ENCODE data around the gene CPNE5.

CPNE5 gene

DNA sequence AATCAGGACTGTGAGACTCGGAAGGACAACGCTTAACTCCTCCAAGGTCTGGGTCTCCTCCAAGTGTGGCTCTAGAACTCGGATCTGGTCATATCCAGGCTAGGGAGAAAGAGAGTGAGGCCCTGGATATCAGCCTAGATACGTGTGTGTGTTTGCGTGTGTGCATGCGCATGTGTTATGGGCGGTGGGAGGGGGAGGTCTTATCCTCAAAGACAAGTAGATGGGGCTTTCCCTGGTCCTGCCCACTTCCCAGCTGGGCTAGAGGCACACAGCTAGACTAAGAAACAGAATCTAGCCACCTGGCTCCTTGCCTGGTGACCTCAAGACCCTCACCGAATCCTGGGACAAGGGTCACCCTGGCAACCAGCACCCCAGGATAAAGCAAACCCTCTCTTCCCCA is 13.2 kb downstream of the CPNE5 start:
- Histone ChIP-seq H3K79me1 (ENCODE audit: low read length) (peaks cover 23% of the 10 kb centered on the region), H3K27ac (ENCODE audit: low read depth, low read length) (no peak overlapping the region), H3K18ac (ENCODE audit: low read length) (no peak overlapping the region), H4K12ac (ENCODE audit: low read depth, low read length) (no peak overlapping the region), H3K4me2 (ENCODE audit: low read length) (no peak overlapping the region), H3K4me3 (ENCODE audit: low read depth, low read length) (no peak overlapping the region), H2AK5ac (ENCODE audit: low read length) (no peak overlapping the region), H2AFZ (ENCODE audit: insufficient read depth, low read length, poor library complexity) (no peak overlapping the region), H3K9me3 (ENCODE audit: insufficient read depth, low read depth, low read length) (peaks cover 7% of the 10 kb centered on the region), H4K91ac (ENCODE audit: low read depth, low read length) (no peak overlapping the region), H4K8ac (ENCODE audit: low read depth, low read length) (no peak overlapping the region), H3K4me1 (ENCODE audit: control insufficient read depth in 1 of 2, insufficient read depth in 2 of 2, low read length in 2 of 2) (peaks cover 47 to 56% of the 10 kb centered on the region in 2 experiments), H2BK120ac (ENCODE audit: insufficient read depth, low read length, poor library complexity) (no peak overlapping the region), H2BK12ac (ENCODE audit: low read length) (peak overlapping the region; percentile 19), H3K23ac (ENCODE audit: low read length) (no peak overlapping the region), H3K14ac (ENCODE audit: low read length) (no peak overlapping the region), H3K36me3 (ENCODE audit: control insufficient read depth in 1 of 2, insufficient read depth in 2 of 2, low read length in 2 of 2) (no peaks in the 10 kb centered on the region), H3K4ac (ENCODE audit: low read depth, low read length) (no peak overlapping the region), H2BK5ac (ENCODE audit: low read depth, low read length, poor library complexity) (no peak overlapping the region), H3K27me3 (ENCODE audit: insufficient read depth, low read length) (no peaks in the 10 kb centered on the region), H3K9ac (ENCODE audit: low read length) (no peak overlapping the region), H3K79me2 (ENCODE audit: control insufficient read depth, insufficient read depth, low read length, poor library complexity) (peaks cover 1% of the 10 kb centered on the region)
- DNase-seq, result no peak
- WGBS (ENCODE audit: extremely low coverage, insufficient coverage, insufficient read length), result no CpG with 5 or more reads among the region's 8 CpGs

DNA sequence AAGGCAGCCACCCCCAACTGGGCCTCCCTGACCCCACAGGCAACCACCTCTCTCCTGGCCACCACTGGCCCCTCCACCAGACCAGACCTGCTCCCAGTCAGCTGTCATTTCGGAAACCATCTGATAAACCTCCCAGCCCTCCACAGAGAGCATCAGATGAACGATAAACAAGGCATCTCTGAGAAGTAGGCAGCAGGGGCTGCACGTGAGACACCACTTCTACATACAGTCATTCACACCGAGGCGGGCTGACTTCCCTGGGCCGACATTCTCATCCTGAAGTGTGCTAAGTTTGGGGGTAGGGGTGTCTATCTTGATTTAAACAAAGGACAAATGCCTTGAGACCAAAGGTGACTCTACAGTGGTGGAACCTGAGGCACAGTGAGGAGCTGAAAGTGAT is 13.8 kb downstream of the CPNE5 start:
- Histone ChIP-seq H3K23ac (ENCODE audit: low read length) (no peak overlapping the region), H3K9ac (ENCODE audit: low read length) (no peak overlapping the region), H4K12ac (ENCODE audit: low read depth, low read length) (no peak overlapping the region), H2AK5ac (ENCODE audit: low read length) (no peak overlapping the region), H3K9me3 (ENCODE audit: insufficient read depth, low read depth, low read length) (peaks cover 7% of the 10 kb centered on the region), H2BK5ac (ENCODE audit: low read depth, low read length, poor library complexity) (no peak overlapping the region), H3K4me3 (ENCODE audit: low read depth, low read length) (no peak overlapping the region), H3K79me1 (ENCODE audit: low read length) (peaks cover 23% of the 10 kb centered on the region), H3K4ac (ENCODE audit: low read depth, low read length) (no peak overlapping the region), H4K91ac (ENCODE audit: low read depth, low read length) (no peak overlapping the region), H3K36me3 (ENCODE audit: control insufficient read depth in 1 of 2, insufficient read depth in 2 of 2, low read length in 2 of 2) (no peaks in the 10 kb centered on the region), H2BK12ac (ENCODE audit: low read length) (peak overlapping the region; percentile 44), H2BK120ac (ENCODE audit: insufficient read depth, low read length, poor library complexity) (no peak overlapping the region), H3K4me1 (ENCODE audit: control insufficient read depth in 1 of 2, insufficient read depth in 2 of 2, low read length in 2 of 2) (peaks cover 47 to 60% of the 10 kb centered on the region in 2 experiments), H3K4me2 (ENCODE audit: low read length) (no peak overlapping the region), H2AFZ (ENCODE audit: insufficient read depth, low read length, poor library complexity) (no peak overlapping the region), H3K79me2 (ENCODE audit: control insufficient read depth, insufficient read depth, low read length, poor library complexity) (peaks cover 1% of the 10 kb centered on the region), H3K27ac (ENCODE audit: low read depth, low read length) (no peak overlapping the region), H3K14ac (ENCODE audit: low read length) (no peak overlapping the region), H3K27me3 (ENCODE audit: insufficient read depth, low read length) (no peaks in the 10 kb centered on the region), H4K8ac (ENCODE audit: low read depth, low read length) (peak overlapping the region; percentile 4), H3K18ac (ENCODE audit: low read length) (no peak overlapping the region)
- no peak for DNase-seq
- no CpG with 5 or more reads among the region's 6 CpGs for WGBS (ENCODE audit: extremely low coverage, insufficient coverage, insufficient read length)

DNA sequence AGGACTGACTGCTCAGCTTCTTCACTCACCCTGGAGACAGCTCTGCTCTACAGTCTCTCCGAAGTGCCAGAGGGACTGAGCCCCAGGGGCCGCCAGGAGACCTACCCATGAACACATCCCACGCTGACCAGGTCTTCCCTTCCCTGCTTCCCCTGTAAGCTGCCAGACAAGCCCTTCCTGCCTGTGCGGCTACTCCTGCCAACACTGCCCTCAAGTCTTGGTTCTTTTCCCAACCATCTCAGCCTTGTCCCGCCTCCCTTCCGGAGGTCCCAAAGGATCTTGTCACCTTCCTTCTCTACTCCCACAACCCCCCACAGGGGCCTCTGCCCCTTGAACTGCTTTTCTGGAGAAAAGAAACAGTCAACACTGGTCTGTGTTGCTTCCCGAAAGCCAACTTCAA is 15.0 kb downstream of the CPNE5 start:
- Histone ChIP-seq H2AFZ (ENCODE audit: insufficient read depth, low read length, poor library complexity) (no peak overlapping the region), H3K23ac (ENCODE audit: low read length) (no peak overlapping the region), H4K91ac (ENCODE audit: low read depth, low read length) (no peak overlapping the region), H2AK5ac (ENCODE audit: low read length) (no peak overlapping the region), H4K8ac (ENCODE audit: low read depth, low read length) (no peak overlapping the region), H2BK120ac (ENCODE audit: insufficient read depth, low read length, poor library complexity) (no peak overlapping the region), H3K79me2 (ENCODE audit: control insufficient read depth, insufficient read depth, low read length, poor library complexity) (peaks cover 1% of the 10 kb centered on the region), H3K9ac (ENCODE audit: low read length) (no peak overlapping the region), H3K36me3 (ENCODE audit: control insufficient read depth in 1 of 2, insufficient read depth in 2 of 2, low read length in 2 of 2) (no peaks in the 10 kb centered on the region), H4K12ac (ENCODE audit: low read depth, low read length) (no peak overlapping the region), H3K4me3 (ENCODE audit: low read depth, low read length) (no peak overlapping the region), H3K18ac (ENCODE audit: low read length) (no peak overlapping the region), H3K4ac (ENCODE audit: low read depth, low read length) (no peak overlapping the region), H3K79me1 (ENCODE audit: low read length) (peaks cover 23% of the 10 kb centered on the region), H3K4me1 (ENCODE audit: control insufficient read depth in 1 of 2, insufficient read depth in 2 of 2, low read length in 2 of 2) (peaks cover 54 to 69% of the 10 kb centered on the region in 2 experiments), H3K27ac (ENCODE audit: low read depth, low read length) (peak overlapping the region; percentile 19), H3K27me3 (ENCODE audit: insufficient read depth, low read length) (no peaks in the 10 kb centered on the region), H3K9me3 (ENCODE audit: insufficient read depth, low read depth, low read length) (peaks cover 7% of the 10 kb centered on the region), H3K4me2 (ENCODE audit: low read length) (no peak overlapping the region), H3K14ac (ENCODE audit: low read length) (no peak overlapping the region), H2BK5ac (ENCODE audit: low read depth, low read length, poor library complexity) (no peak overlapping the region), H2BK12ac (ENCODE audit: low read length) (no peak overlapping the region)
- no CpG with 5 or more reads among the region's 7 CpGs for WGBS (ENCODE audit: extremely low coverage, insufficient coverage, insufficient read length)
- DNase-seq, result no peak

- Histone ChIP-seq H3K9ac (ENCODE audit: low read length) (no peak overlapping the region), H4K8ac (ENCODE audit: low read depth, low read length) (no peak overlapping the region), H3K23ac (ENCODE audit: low read length) (no peak overlapping the region), H4K12ac (ENCODE audit: low read depth, low read length) (no peak overlapping the region), H3K4me2 (ENCODE audit: low read length) (no peak overlapping the region), H2AK5ac (ENCODE audit: low read length) (no peak overlapping the region), H3K79me1 (ENCODE audit: low read length) (peaks cover 23% of the 10 kb centered on the region), H3K4ac (ENCODE audit: low read depth, low read length) (no peak overlapping the region), H3K14ac (ENCODE audit: low read length) (peak overlapping the region; percentile 33), H4K91ac (ENCODE audit: low read depth, low read length) (no peak overlapping the region), H2BK120ac (ENCODE audit: insufficient read depth, low read length, poor library complexity) (no peak overlapping the region), H3K18ac (ENCODE audit: low read length) (peak overlapping the region; percentile 18), H3K27ac (ENCODE audit: low read depth, low read length) (peak overlapping the region; percentile 11), H3K4me1 (ENCODE audit: control insufficient read depth in 1 of 2, insufficient read depth in 2 of 2, low read length in 2 of 2) (peaks cover 54 to 69% of the 10 kb centered on the region in 2 experiments), H3K27me3 (ENCODE audit: insufficient read depth, low read length) (no peaks in the 10 kb centered on the region), H3K36me3 (ENCODE audit: control insufficient read depth in 1 of 2, insufficient read depth in 2 of 2, low read length in 2 of 2) (no peaks in the 10 kb centered on the region), H3K4me3 (ENCODE audit: low read depth, low read length) (no peak overlapping the region), H2BK5ac (ENCODE audit: low read depth, low read length, poor library complexity) (no peak overlapping the region), H3K79me2 (ENCODE audit: control insufficient read depth, insufficient read depth, low read length, poor library complexity) (peaks cover 1% of the 10 kb centered on the region), H2AFZ (ENCODE audit: insufficient read depth, low read length, poor library complexity) (no peak overlapping the region), H3K9me3 (ENCODE audit: insufficient read depth, low read depth, low read length) (peaks cover 7% of the 10 kb centered on the region), H2BK12ac (ENCODE audit: low read length) (peak overlapping the region; percentile 11)
- DNase-seq, result no peak
- WGBS (ENCODE audit: extremely low coverage, insufficient coverage, insufficient read length), result no CpG with 5 or more reads among the region's 12 CpGs
These were observed 15.7 kb downstream of the CPNE5 start for GRCh38 chr6:36823421-36824096.
